ENCODE data around the gene HEXD. TPM values are rescaled to one million over a fixed set of nuclear protein-coding genes. Genes with fewer than 3 reads are reported as not detected.

HEXD gene
- polyA plus RNA-seq, 1 experiment = 8.9 TPM

DNA sequence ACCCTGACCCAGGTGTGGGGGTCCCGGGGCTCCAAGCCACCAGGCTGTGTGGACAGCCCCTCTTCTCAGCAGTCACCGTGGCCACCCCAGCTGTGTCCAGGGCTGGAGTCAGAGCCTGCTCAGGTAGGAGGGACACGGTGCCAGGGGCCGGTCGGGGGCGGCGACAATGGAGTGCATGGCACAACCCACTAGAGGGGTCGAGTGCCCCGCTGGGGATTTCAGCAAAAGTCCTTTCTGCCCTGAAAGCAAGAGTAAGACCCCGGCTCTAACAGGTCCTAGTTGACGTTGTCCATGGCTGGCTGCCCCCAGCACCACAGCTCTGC is 35.3 kb upstream of the HEXD start:
- H3K4me3 ChIP-seq (ENCODE audit: low read depth, low read length) = no peak overlapping the region
- no peak for DNase-seq (ENCODE audit: low read depth)
- TF ChIP-seq, protein P1, sequence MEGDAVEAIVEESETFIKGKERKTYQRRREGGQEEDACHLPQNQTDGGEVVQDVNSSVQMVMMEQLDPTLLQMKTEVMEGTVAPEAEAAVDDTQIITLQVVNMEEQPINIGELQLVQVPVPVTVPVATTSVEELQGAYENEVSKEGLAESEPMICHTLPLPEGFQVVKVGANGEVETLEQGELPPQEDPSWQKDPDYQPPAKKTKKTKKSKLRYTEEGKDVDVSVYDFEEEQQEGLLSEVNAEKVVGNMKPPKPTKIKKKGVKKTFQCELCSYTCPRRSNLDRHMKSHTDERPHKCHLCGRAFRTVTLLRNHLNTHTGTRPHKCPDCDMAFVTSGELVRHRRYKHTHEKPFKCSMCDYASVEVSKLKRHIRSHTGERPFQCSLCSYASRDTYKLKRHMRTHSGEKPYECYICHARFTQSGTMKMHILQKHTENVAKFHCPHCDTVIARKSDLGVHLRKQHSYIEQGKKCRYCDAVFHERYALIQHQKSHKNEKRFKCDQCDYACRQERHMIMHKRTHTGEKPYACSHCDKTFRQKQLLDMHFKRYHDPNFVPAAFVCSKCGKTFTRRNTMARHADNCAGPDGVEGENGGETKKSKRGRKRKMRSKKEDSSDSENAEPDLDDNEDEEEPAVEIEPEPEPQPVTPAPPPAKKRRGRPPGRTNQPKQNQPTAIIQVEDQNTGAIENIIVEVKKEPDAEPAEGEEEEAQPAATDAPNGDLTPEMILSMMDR (IDR thresholded peaks at IDR 0.05; ENCODE audit: insufficient read depth, low read depth, low read length) = no peak
- H3K27me3 ChIP-seq (ENCODE audit: control insufficient read depth, insufficient read depth, low read length) = peaks cover 15% of the 10 kb centered on the region
- POLR2A ChIA-PET = no interaction called here
- CTCF ChIA-PET = no interaction called here
- H3K36me3 ChIP-seq (ENCODE audit: control insufficient read depth, insufficient read depth, low read length) = no peaks in the 10 kb centered on the region

DNA sequence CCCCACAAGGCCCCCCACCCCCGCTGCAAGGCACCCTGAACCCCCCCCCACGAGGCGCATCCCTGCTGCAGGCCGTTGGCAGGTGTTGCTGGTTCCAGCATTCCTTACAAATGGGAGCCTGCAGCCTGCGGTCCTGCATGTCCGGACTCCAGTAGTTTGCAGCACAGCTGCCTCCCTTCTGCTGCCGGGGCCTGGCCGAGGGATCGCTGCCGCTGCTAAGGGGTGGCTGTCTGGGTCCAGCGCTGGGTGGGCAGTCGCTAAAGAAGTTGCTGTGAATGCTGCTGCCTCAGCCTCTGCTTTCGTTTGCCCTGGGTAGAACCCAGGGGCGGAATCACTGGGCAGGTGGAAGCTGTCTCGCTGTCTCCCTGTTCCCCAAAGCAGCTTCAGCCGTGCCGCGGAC is 34.7 kb upstream of the HEXD start:
- peaks cover 13% of the 10 kb centered on the region for H3K27me3 ChIP-seq (ENCODE audit: control insufficient read depth, insufficient read depth, low read length)
- ChIA-PET CTCF (no interaction called here), POLR2A (no interaction called here)
- H3K4me3 ChIP-seq (ENCODE audit: low read depth, low read length) = no peak overlapping the region
- TF ChIP-seq, protein P1 (IDR thresholded peaks at IDR 0.05; ENCODE audit: insufficient read depth, low read depth, low read length) = no peak
- no peak for DNase-seq (ENCODE audit: low read depth)
- H3K36me3 ChIP-seq (ENCODE audit: control insufficient read depth, insufficient read depth, low read length) = no peaks in the 10 kb centered on the region

DNA sequence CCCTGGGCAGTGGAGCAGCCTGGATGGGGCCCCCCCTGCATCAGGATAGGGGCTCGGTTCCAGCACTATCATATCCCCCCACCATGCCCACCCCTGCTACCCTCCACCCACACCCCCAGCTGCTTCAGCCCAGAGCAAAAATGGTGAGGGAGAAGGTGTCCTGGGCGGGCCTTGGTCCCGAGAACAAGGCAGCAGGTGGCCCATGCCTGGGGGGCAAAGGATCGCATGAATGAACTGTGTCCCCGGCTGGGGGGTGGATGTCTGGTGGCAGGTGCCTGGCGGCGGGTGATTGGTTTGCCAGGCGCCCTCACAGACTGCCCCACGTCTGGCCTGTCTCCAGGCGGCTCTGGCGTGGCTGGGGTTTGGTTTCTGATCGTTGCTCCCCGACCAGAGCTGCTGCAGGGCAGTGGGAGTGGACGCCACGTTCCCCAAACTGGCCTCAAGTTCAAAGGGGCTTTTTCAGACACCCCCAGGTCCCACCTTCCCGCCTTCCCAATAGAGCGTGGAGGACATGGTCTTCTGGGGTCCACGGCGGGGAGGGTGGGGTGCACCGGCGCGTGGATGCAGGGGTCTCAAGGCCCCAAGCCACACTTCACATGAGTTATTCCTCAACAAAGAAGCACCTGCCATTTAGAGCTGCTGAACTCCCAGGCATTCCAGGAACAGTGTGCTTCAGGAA is 34.0 kb upstream of the HEXD start:
- Histone ChIP-seq H3K4me3 (ENCODE audit: low read depth, low read length) (no peak overlapping the region), H3K27me3 (ENCODE audit: control insufficient read depth, insufficient read depth, low read length) (peaks cover 13% of the 10 kb centered on the region), H3K36me3 (ENCODE audit: control insufficient read depth, insufficient read depth, low read length) (no peaks in the 10 kb centered on the region)
- ChIA-PET CTCF (interaction anchor here (0.6 kb wide), 1 partner anchor 185 kb away, joined by 3 read pairs; no protein-coding TSS in a partner anchor), POLR2A (no interaction called here)
- TF ChIP-seq, protein P1 (IDR thresholded peaks at IDR 0.05; ENCODE audit: insufficient read depth, low read depth, low read length) = no peak
- no peak for DNase-seq (ENCODE audit: low read depth)

DNA sequence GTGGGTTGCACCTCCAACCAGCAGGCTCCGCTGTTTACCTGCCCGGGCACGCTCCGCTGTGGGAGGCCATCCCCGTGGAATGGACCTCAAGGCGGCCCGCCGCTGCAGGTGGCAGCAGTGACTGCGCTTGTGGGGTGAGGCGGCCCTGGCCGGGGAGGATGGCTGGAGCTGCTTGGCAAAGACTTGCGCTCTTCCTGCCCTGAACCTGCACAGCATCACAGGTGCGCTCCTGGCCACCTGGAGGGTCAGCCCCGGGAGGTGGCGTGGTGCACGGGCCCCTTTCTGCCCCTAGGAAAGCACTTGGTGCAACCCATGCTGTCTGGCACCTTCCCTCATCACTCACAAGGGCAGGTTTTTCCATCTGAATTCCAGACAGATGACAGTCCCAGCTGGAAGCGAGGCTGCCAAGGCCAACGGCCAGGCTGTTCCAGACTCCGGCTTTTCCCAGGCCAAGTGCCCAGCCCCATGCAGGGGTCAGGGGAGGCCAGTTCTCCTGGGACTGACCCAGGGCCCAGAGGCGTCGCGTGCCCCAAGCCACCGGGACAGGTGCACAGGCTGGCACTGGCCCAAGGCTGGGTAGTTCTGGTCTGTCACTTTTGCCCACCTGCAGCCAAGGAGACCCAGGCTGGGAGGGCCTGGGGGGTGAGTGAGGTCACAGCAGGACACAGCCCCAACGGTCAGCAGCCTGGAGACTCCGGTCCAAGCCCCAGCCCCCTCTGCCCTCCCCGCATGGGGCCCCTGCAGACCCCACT is 33.2 kb upstream of the HEXD start:
- TF ChIP-seq, protein P1 (IDR thresholded peaks at IDR 0.05; ENCODE audit: insufficient read depth, low read depth, low read length) = no peak
- H3K36me3 ChIP-seq (ENCODE audit: control insufficient read depth, insufficient read depth, low read length) = no peaks in the 10 kb centered on the region
- H3K27me3 ChIP-seq (ENCODE audit: control insufficient read depth, insufficient read depth, low read length) = peaks cover 10% of the 10 kb centered on the region
- DNase-seq (ENCODE audit: low read depth) = no peak
- no peak overlapping the region for H3K4me3 ChIP-seq (ENCODE audit: low read depth, low read length)
- POLR2A ChIA-PET = no interaction called here
- CTCF ChIA-PET = interaction anchor here (0.6 kb wide), 1 partner anchor 184 kb away, joined by 3 read pairs; no protein-coding TSS in a partner anchor

DNA sequence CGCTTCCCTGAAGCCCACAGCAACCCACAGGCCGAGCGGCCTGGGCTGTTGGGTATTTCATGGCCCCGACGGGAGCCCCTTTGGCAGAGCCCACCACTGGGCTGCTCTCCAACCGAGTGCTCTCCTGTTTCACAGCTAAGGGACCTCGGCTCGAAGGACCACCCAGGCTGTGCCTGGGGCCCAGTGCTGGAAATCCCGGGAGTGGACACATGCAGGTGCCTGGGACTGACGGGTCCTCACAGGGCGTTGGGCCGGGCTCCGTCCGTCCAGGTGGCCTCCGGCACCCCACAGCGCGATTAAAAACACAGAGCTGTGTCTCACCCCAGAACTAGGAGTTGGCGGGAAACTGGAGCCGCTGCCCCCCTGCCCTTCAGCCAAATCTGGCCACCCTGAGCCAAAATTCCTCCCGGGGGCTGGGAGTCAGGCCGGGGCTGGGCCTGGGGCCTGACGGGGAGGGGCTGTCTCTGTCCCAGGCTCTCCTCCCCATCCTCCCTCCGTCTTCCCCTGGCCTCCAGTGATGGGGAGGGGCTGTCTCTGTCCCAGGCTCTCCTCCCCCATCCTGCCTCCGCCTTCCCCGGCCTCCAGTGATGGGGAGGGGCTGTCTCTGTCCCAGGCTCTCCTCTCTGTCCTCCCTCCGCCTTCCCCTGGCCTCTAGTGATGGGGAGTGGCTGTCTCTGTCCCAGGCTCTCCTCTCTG is 32.4 kb upstream of the HEXD start:
- Histone ChIP-seq H3K4me3 (ENCODE audit: low read depth, low read length) (no peak overlapping the region), H3K27me3 (ENCODE audit: control insufficient read depth, insufficient read depth, low read length) (peaks cover 10% of the 10 kb centered on the region), H3K36me3 (ENCODE audit: control insufficient read depth, insufficient read depth, low read length) (no peaks in the 10 kb centered on the region)
- CTCF ChIA-PET = no interaction called here
- TF ChIP-seq, protein P1 (IDR thresholded peaks at IDR 0.05; ENCODE audit: insufficient read depth, low read depth, low read length) = no peak
- POLR2A ChIA-PET = no interaction called here
- no peak for DNase-seq (ENCODE audit: low read depth)
